LNCAP (cell line): ENCODE data around the gene DUSP2.

ENCODE experiments used
- TF ChIP-seq, protein P1 (sequence below): fragments of 450-650 bp; IDR thresholded peaks from 2 replicates; pipeline ENCODE4 v1.5.1; 2017; ENCODE audit warnings: mild to moderate bottlenecking

Gene DUSP2

DNA sequence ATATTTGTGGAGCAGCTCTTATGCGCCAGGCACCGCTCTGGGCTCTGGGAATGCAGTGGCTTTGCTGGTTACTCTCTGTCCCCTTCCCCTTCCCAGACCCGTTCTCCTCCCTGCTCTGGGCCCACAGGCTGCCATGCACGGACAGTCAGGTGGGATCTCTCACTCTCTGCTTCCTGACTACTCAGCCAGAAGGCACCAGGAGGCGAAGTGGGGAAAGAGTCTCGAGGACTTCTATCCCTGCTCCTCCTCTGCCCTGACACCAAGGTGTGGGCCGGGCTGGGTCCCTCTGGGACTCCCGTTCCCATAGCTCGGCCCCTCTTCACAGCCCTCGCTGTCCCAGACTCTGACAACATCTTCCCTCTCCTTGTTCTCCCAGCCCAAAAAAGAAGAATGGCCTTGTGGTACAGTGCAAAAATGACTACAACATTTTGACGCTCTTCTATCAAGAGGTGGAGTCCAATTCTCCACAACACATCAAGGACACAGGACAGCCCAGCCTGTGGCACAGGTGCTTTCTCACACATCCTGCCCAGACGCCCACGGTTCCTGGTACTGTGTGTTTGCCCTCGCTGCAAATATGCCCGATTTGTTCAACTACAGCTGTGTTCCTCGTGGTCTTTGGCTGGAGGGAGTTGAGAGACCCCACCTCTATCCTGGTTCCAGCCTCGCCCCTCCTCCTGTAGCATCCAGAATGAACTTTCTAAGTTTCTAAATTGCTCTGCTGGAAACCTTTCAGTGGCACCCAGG is 14.0 kb upstream of the DUSP2 start:
- TF ChIP-seq, protein P1, sequence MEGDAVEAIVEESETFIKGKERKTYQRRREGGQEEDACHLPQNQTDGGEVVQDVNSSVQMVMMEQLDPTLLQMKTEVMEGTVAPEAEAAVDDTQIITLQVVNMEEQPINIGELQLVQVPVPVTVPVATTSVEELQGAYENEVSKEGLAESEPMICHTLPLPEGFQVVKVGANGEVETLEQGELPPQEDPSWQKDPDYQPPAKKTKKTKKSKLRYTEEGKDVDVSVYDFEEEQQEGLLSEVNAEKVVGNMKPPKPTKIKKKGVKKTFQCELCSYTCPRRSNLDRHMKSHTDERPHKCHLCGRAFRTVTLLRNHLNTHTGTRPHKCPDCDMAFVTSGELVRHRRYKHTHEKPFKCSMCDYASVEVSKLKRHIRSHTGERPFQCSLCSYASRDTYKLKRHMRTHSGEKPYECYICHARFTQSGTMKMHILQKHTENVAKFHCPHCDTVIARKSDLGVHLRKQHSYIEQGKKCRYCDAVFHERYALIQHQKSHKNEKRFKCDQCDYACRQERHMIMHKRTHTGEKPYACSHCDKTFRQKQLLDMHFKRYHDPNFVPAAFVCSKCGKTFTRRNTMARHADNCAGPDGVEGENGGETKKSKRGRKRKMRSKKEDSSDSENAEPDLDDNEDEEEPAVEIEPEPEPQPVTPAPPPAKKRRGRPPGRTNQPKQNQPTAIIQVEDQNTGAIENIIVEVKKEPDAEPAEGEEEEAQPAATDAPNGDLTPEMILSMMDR = no peak

DNA sequence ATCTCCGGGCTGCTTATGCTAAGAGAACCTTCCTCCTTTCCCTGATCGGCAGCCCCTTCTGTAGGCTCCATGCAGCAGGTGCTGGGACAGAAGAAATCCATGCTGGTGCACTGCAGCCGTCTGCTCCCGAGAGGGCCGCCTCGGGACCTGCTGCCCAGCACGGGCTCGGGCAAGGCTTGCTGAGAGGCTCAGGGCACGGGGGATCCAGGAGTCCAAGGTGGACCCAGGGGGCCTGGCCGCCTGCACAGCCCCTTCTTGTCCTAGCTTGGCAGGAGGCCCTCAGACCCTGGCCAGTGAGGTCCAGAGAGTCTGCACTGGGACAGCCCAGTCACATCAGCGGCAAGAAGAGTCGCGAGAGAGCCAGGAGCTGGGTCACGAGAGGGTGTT is 13.3 kb upstream of the DUSP2 start:
- TF ChIP-seq, protein P1 = no peak

- TF ChIP-seq, protein P1 = no peak
These were observed 12.7 kb upstream of the DUSP2 start for GRCh38 chr2:96157649-96158553.

GRCh38 chr2:96156926-96157648 is 11.8 kb upstream of the DUSP2 start:
- TF ChIP-seq, protein P1 = no peak

DNA sequence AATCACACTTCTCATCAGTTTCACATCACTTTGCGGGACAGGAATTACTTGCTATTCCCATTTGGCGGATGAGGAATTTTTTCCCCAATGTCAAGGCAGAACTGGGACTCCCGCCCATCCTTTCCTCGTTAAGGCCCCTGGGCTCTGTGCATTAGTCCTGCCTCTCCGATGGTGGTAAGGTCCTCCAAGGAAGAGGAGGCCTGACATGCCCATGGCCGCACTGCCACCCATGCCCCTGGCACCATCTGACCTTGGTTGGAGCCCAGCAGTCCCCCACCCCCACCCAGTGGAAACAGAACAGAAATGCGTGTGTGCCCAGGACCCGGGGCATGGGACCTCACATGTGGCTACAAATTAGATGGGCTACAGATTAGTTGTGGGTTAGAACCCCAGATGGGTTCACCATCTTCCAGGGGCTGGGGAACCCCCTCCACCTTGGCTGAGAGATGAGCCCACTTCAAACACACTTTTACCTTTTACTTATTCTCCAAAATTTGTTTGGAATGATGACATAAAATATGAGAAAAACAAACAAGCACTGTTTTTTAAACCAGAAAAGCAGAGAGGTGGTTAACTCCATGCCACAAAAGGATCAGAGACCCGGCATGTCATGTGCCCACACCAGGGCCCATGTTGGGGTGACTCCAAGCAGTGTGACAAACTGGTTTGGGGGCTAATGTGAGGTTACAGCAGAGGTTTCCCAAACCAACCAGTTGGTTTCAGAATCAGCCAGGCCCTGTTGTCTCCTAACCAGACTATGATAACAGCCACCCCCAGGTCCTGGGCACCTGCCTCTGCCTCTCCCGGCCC is 11.0 kb upstream of the DUSP2 start:
- TF ChIP-seq, protein P1 = no peak

DNA sequence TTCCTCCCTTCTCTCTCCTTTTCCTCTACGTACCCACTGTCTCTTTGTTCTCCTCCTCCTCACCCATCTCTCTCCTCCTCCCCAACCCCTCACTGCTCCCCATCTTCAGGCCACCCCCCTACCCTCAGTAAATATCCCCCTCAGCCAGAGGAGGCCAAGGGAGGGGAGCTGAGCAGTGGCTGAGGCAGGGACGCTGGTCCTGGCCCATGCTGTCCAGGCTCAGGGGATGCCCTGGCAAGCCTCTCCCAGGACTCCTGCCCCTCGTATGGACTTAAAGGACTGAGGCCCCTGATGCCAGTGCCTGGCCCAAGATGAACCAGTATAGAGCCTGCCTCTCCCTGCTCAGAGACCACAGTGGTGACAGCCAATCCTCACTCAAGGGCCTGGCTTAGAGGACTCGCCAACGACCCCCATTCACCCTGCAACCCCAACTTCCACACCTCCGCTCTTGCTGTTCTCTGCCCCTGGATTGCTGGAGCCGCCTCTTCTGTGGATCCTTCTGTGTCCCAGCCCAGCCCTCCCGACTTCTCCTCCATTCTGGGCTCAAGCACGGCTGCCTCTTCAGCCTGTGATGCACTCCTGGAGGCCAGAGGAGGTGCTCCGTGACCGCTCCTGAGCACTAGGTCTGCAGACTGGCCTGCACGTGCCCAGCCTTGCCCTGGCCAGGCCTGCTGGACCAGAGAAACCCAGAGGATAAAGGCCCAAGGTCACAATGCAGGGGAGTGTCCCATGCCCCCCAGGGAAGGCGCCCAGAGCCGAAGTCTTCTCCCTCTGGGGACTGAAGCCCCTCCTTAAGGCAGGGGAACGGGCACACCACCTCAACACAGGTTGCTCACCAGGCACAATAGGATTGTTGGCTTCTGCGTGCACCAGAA is 9.5 kb upstream of the DUSP2 start:
- TF ChIP-seq, protein P1 = no peak
